HPDE6-E6E7 (cell line): ENCODE data around the gene CCNQ.
"Not testable (repeated sequence)": the region's sequence is repeated elsewhere in the genome, so short reads cannot be mapped to it uniquely, and the experiment has no call there.

ENCODE experiments used
- DNase-seq: peaks from one replicate; pipeline ENCODE4 v3.0.0; 2011; ENCODE audit warnings: missing footprints; ENCODE audit errors: extremely low spot score

Gene CCNQ

DNA sequence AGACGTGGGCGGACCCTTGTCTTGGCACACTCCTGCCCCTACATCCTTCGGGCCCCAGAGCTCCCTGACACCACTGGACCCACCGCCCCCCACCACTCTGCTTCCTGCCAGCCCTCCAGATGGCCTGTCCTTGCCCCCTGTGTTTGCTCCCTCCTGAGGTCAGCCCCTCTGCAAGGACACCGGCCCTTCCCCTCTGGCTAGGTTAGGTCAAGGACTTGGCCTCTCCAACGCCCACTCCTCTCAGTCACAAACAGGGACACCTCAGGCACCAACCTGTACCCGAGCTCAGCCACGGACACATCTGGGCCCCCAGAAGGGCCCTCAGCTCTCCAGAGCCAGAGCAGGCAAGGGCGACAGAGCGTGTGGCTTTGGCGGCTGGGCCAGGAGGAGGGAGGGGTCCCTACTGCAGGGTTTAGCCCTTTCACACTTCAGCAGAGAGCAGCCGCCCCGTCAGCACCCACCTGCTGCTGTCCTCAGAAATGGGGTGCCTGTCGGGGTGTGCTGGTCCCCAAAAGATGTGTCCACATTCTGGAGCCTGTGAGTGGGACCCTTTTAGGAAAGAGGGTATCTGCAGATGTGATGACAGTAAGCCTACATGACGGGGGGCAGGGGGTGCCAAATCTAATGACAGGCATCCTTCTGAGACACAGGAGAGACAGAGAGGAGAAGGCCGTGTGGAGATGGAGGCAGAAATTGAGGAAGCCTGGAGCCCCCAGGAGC, 24.5 kb upstream of the CCNQ start:
- no peak for DNase-seq

- DNase-seq, result no peak
These were observed 23.8 kb upstream of the CCNQ start for GRCh38 chrX:153622661-153623309.

DNA sequence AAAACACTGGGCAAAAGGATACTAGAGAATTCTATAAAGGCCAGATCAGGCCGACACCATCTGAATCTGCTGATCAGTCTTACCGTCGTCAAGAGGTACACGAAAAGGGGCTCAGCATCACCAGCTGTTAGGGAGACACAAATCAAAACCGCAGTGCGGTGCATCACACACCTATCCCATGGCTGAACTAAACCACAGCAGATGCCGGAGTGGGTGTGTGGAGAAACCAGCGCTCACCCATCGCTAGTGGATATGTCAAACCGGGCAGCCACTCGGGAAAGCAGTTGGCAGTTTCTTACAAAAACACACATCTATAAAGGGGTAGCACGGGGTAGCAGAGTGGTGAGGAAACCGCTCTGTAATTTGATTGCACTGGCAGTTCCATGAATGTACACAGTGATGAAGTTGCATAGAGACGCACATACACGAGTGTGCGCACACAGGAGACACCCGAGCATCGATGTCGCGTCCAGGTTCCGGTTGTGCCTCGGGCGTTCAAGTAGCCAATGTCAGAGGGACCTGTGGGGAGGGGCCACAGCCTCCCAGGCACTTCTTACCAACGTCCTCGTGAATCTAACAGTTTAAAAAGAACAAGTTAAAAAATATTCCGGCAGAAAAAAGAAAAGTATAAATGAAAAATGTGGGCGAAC, 23.1 kb upstream of the CCNQ start:
- no peak for DNase-seq

- DNase-seq, result no peak
These were observed 21.6 kb upstream of the CCNQ start for GRCh38 chrX:153620576-153620975.

DNA sequence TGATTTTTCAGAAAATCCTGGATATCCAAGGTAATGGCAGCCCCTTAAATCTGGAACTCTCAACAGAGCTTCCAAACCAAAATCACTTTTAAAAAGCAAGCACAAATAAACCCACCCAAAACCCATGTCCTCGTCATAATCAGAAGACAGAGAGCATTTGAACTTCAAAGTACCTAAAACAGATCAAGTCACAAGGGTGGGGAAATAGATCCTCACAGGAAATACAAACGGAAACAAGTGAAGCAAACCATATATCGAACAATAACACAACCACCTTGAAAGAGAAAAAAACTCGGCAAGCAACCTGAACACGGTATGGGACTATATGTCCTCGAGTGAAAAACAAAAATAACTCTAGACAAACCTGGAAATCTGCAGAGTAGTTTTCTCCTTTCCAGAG, 15.9 kb upstream of the CCNQ start:
- no peak for DNase-seq

GRCh38 chrX:153612413-153612812, 13.5 kb upstream of the CCNQ start:
- no peak for DNase-seq

- no peak for DNase-seq
These were observed 12.6 kb upstream of the CCNQ start for GRCh38 chrX:153611298-153612095.

- DNase-seq, result no peak
These were observed 11.9 kb upstream of the CCNQ start for GRCh38 chrX:153610836-153611213.

DNA sequence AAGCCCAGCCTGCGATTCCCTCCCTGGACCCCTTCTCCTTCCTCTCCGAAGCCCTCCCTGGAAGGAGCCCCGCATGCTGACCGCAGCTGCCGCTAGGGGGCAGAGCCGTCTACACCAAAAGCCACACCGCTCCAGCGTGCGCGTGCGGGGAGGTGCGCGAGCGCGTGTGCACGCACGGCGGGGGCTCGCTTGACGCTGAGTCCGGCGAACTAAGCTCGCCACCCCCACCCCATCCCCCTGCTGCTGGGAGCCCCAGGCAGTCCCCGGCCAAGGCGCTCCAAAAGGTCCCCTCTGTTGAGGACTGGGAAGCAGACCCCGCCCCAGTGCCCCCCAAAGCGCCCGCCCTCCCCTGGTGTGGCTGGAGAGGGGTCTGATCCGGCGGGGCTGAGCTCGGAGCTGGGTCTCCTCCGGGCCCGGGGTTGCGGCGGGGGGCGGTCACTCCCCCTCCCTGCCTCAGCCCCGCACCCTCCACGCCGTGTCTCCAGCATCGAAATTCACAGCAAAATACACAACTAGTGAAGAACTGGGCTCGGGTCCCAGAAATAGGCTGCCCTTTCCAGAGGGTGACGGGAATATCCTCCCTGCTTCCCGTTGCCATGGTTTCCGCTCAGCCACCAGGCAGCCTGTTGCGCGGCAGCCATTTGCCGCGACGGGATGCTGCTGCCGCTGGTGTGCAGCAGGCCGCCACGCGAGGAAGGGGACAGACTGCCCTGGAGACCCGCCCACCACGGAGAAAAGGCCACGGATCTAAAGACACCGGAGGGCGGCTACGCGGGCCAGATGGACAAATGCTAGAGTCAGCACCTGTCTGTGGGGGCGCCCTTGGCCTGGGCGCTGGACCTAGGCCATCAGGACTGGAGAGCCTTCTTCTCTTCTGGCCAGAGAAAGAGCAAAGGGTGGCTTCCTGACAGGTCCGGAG, 11.2 kb upstream of the CCNQ start:
- peak; percentile 71 for DNase-seq

GRCh38 chrX:153608806-153609205, 9.9 kb upstream of the CCNQ start:
- DNase-seq, result no peak

DNA sequence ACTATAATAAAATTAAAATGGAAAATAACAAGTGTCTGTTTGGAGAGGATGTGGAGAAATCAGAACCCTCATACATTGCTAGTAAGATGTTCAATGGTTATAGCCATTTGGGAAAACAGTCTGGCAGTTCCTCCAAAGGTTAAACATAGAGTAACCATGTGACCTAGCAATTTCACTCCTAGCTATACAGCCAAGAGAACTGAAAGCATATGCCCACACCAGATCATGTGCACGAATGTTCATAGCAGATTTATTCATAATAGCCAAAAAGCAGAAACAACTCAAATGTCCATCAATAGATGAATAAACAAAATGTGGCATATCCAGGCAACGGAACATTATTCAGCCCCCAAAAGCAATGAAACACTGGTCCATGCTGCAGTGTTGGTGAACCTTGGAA, 9.4 kb upstream of the CCNQ start:
- no peak for DNase-seq

- no peak for DNase-seq
These were observed 7.6 kb upstream of the CCNQ start for GRCh38 chrX:153606503-153606902.

- not testable (repeated sequence) for DNase-seq
These were observed 5.9 kb upstream of the CCNQ start for GRCh38 chrX:153604666-153605380.

GRCh38 chrX:153603131-153603656, 4.3 kb upstream of the CCNQ start:
- no peak for DNase-seq

DNA sequence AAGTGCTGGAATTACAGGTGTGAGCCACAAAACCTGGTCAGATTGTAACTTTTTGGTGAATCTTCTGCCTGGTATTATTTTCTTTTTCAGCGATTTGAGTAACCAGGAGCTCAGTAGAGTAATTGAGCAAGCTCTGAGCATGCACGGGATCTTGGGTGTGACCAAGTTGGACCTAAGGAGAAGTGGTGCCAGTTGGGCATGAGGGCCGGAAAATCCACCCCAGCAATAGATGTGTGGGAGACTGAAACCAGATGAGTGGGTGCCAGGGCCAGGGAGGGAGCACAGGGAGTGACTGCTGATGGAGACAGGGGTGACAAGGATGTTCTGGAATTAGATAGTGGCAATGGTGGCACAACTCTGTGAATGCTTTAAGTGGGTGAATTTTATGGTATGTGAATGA, 3.7 kb upstream of the CCNQ start:
- DNase-seq, result no peak

- DNase-seq, result no peak
These were observed 2.7 kb upstream of the CCNQ start for GRCh38 chrX:153601511-153602110.

- DNase-seq, result no peak
These were observed 2.0 kb upstream of the CCNQ start for GRCh38 chrX:153600921-153601320.

GRCh38 chrX:153600032-153600373, 1.1 kb upstream of the CCNQ start:
- no peak for DNase-seq

- DNase-seq, result peak; percentile 96
These were observed 473 bp upstream of the CCNQ start for GRCh38 chrX:153599192-153600031.
